H1 (cell line): ENCODE data around the gene ELSPBP1. TPM values are rescaled to one million over a fixed set of nuclear protein-coding genes. Genes with fewer than 3 reads are reported as not detected.

Experiments used
- CTCF ChIA-PET: fragments of 300-600 bp; sonication (Branson Sonifier 250); formaldehyde crosslinking; loops from one replicate; lab custom pipeline; 2021; ENCODE audit not compliant: partially characterized antibody; lab: Charles Lee
- POLR2A ChIA-PET: fragments of 300-600 bp; sonication (Branson Sonifier 250); formaldehyde crosslinking; loops from one replicate; lab custom pipeline; 2021; ENCODE audit warnings: inconsistent platforms; ENCODE audit not compliant: partially characterized antibody; lab: Charles Lee
- DNase-seq, 2 experiments: peaks; one replicate each; pipeline versions ENCODE4 v3.0.0 to v3.0.0-alpha.2; 2010 to 2022; ENCODE audit warnings: low spot score in 2 of 2, low read depth in 1 of 2, mixed read lengths in 1 of 2
- FAIRE-seq: peaks from 2 replicates; lab custom pipeline; 2011; peaks lifted over from hg19 to GRCh38; lab: Jason Lieb, UNC
- H2AFZ ChIP-seq: 2 replicates; pipeline ENCODE4 v1.8.1; 2012; ENCODE audit warnings: low read length, inconsistent platforms
- H2AK5ac ChIP-seq: 2 replicates; pipeline ENCODE4 v1.6.1; 2013; ENCODE audit warnings: low read depth, low read length
- H2BK120ac ChIP-seq: replicated peaks from 2 replicates; pipeline ENCODE3; 2013; ENCODE audit warnings: low read depth, low read length, inconsistent platforms
- H2BK12ac ChIP-seq: 2 replicates; pipeline ENCODE4 v1.6.1; 2013; ENCODE audit warnings: low read depth, low read length
- H2BK15ac ChIP-seq: 2 replicates; pipeline ENCODE4 v1.6.1; 2013; ENCODE audit warnings: low read length
- H2BK20ac ChIP-seq: 2 replicates; pipeline ENCODE4 v1.6.1; 2013; ENCODE audit warnings: low read length
- H2BK5ac ChIP-seq: 2 replicates; pipeline ENCODE4 v1.6.1; 2013; ENCODE audit warnings: low read depth, low read length
- H3K14ac ChIP-seq: 2 replicates; pipeline ENCODE4 v1.6.1; 2013; ENCODE audit warnings: inconsistent platforms; ENCODE audit not compliant: insufficient read length
- H3K18ac ChIP-seq: 2 replicates; pipeline ENCODE4 v1.6.1; 2013; ENCODE audit warnings: low read length; ENCODE audit errors: extremely low read depth
- H3K23ac ChIP-seq: 2 replicates; pipeline ENCODE4 v1.6.1; 2013; ENCODE audit warnings: inconsistent platforms; ENCODE audit not compliant: insufficient read length
- H3K23me2 ChIP-seq: 2 replicates; pipeline ENCODE4 v1.6.1; 2013; ENCODE audit warnings: low read depth, low read length
- H3K27ac ChIP-seq: 2 replicates; pipeline ENCODE4 v1.6.1; 2011; ENCODE audit warnings: low read depth, low read length, inconsistent platforms
- H3K27me3 ChIP-seq, 4 experiments: replicated peaks in 1 of 4; 1 replicate in 1 of 4; 2 replicates in 3 of 4; pipeline versions ENCODE4 v1.6.1 to v1.8.1; 2011 to 2013; ENCODE audit warnings: low read length in 3 of 4, mild to moderate bottlenecking in 3 of 4, inconsistent platforms in 2 of 4, mixed read lengths in 2 of 4, moderate library complexity in 1 of 4; ENCODE audit not compliant: control insufficient read depth in 3 of 4, insufficient read depth in 3 of 4; ENCODE audit errors: extremely low read depth in 1 of 4
- H3K36me3 ChIP-seq, 4 experiments: 2 replicates each; pipeline versions ENCODE4 v1.6.1 to v1.8.1; 2011 to 2013; ENCODE audit warnings: mild to moderate bottlenecking in 4 of 4, low read length in 3 of 4, moderate library complexity in 2 of 4, control low read depth in 1 of 4, inconsistent platforms in 1 of 4; ENCODE audit not compliant: insufficient read depth in 4 of 4, control insufficient read depth in 2 of 4
- H3K4ac ChIP-seq: replicated peaks from 2 replicates; pipeline ENCODE3; 2013; ENCODE audit warnings: low read length, low read depth, mixed read lengths, inconsistent platforms; ENCODE audit not compliant: insufficient read length
- H3K4me1 ChIP-seq, 4 experiments: replicated peaks in 1 of 4; 1 replicate in 1 of 4; 2 replicates in 3 of 4; pipeline versions ENCODE4 v1.6.1 to v1.8.1; 2011 to 2013; ENCODE audit warnings: low read length in 3 of 4, inconsistent platforms in 2 of 4, mixed read lengths in 1 of 4; ENCODE audit not compliant: insufficient read depth in 4 of 4, control insufficient read depth in 3 of 4
- H3K4me2 ChIP-seq, 2 experiments: 2 replicates each; pipeline versions ENCODE4 v1.6.1 to v1.8.1; 2011 to 2013; ENCODE audit warnings: low read depth in 2 of 2, low read length in 2 of 2, control low read depth in 1 of 2, inconsistent platforms in 1 of 2, mild to moderate bottlenecking in 1 of 2; ENCODE audit not compliant: insufficient read depth in 1 of 2
- H3K4me3 ChIP-seq, 4 experiments: fragments of 200-600, 300-600 bp in 1 of 4; sonication (generic), shearing (Covaris generic), sonication (Bioruptor Twin) in 1 of 4; 2 replicates each; pipeline versions ENCODE4 v1.5.1 to v1.8.1; 2011 to 2016; ENCODE audit warnings: low read length in 4 of 4, low read depth in 3 of 4, control low read depth in 2 of 4, inconsistent platforms in 2 of 4, mild to moderate bottlenecking in 2 of 4, mixed read lengths in 1 of 4, moderate library complexity in 1 of 4; ENCODE audit not compliant: insufficient read depth in 2 of 4; ENCODE audit errors: extremely low read depth in 1 of 4
- H3K56ac ChIP-seq: replicated peaks from 2 replicates; pipeline ENCODE3; 2013; ENCODE audit warnings: low read depth, mild to moderate bottlenecking, mixed read lengths, low read length, inconsistent platforms; ENCODE audit not compliant: insufficient read length
- H3K79me1 ChIP-seq: 2 replicates; pipeline ENCODE4 v1.6.1; 2013; ENCODE audit warnings: low read depth, low read length, control low read depth
- H3K79me2 ChIP-seq, 2 experiments: 2 replicates each; pipeline versions ENCODE4 v1.6.1 to v1.8.1; 2012 to 2013; ENCODE audit warnings: low read length in 2 of 2, mild to moderate bottlenecking in 2 of 2, inconsistent platforms in 1 of 2; ENCODE audit not compliant: insufficient read depth in 2 of 2, control insufficient read depth in 1 of 2
- H3K9ac ChIP-seq, 4 experiments: replicated peaks in 1 of 4; 1 replicate in 1 of 4; 2 replicates in 3 of 4; pipeline versions ENCODE4 v1.6.1 to v1.8.1; 2011 to 2013; ENCODE audit warnings: low read depth in 3 of 4, low read length in 3 of 4, control low read depth in 2 of 4, mild to moderate bottlenecking in 2 of 4, moderate library complexity in 2 of 4, inconsistent platforms in 1 of 4; ENCODE audit errors: extremely low read depth in 1 of 4
- H3K9me3 ChIP-seq, 2 experiments: 2 replicates each; pipeline versions ENCODE4 v1.6.1 to v1.8.1; 2012 to 2013; ENCODE audit warnings: mild to moderate bottlenecking in 2 of 2, moderate library complexity in 2 of 2, control low read depth in 1 of 2, inconsistent platforms in 1 of 2, low read depth in 1 of 2, low read length in 1 of 2, mixed read lengths in 1 of 2; ENCODE audit not compliant: insufficient read depth in 2 of 2
- H4K20me1 ChIP-seq, 2 experiments: replicated peaks in 1 of 2; 2 replicates each; pipeline versions ENCODE3 to v1.8.1; 2011 to 2013; ENCODE audit warnings: inconsistent platforms in 2 of 2, low read length in 2 of 2, mild to moderate bottlenecking in 1 of 2; ENCODE audit not compliant: insufficient read depth in 2 of 2, control insufficient read depth in 1 of 2
- H4K5ac ChIP-seq: 2 replicates; pipeline ENCODE4 v1.6.1; 2013; ENCODE audit warnings: low read length, low read depth, mixed read lengths, inconsistent platforms; ENCODE audit not compliant: insufficient read length
- H4K8ac ChIP-seq: 2 replicates; pipeline ENCODE4 v1.8.0; 2013; ENCODE audit warnings: mild to moderate bottlenecking, moderate library complexity, low read length, inconsistent platforms; ENCODE audit not compliant: insufficient read depth; ENCODE audit errors: extremely low read depth
- H4K91ac ChIP-seq: replicated peaks from 2 replicates; pipeline ENCODE3; 2013; ENCODE audit warnings: low read length, mixed read lengths, inconsistent platforms; ENCODE audit not compliant: insufficient read length
- CBX5 ChIP-seq: fragments of 300-800, 300-1000 bp; sonication (generic); IDR thresholded peaks from 2 replicates; pipeline ENCODE4 v1.7.1; 2016; ENCODE audit warnings: antibody characterized with exemption, low read length, low read depth
- CREB1 ChIP-seq: IDR thresholded peaks from 2 replicates; pipeline ENCODE4 v1.6.1; 2012; ENCODE audit warnings: inconsistent platforms
- CTCF ChIP-seq, 3 experiments: IDR thresholded peaks; 1 replicate in 2 of 3; 2 replicates in 1 of 3; pipeline versions ENCODE4 v1.5.1 to v1.6.1; 2011; ENCODE audit warnings: low read length in 3 of 3, mild to moderate bottlenecking in 3 of 3, inconsistent platforms in 2 of 3, low read depth in 1 of 3, moderate library complexity in 1 of 3; ENCODE audit not compliant: insufficient read depth in 1 of 3; ENCODE audit errors: control extremely low read depth in 1 of 3
- EP300 ChIP-seq, 2 experiments: IDR thresholded peaks; 1 replicate in 1 of 2; 2 replicates in 1 of 2; pipeline ENCODE4 v1.6.1; 2011 to 2012; ENCODE audit warnings: low read depth in 2 of 2, low read length in 2 of 2, mild to moderate bottlenecking in 2 of 2, borderline replicate concordance in 1 of 2, inconsistent platforms in 1 of 2, moderate library complexity in 1 of 2
- KDM4A ChIP-seq: IDR thresholded peaks from one replicate; pipeline ENCODE4 v1.7.1; 2012; ENCODE audit warnings: low read depth, mild to moderate bottlenecking, moderate library complexity, low read length, inconsistent platforms; ENCODE audit not compliant: severe bottlenecking
- MAFK ChIP-seq: IDR thresholded peaks from 2 replicates; pipeline ENCODE4 v1.6.1; 2012; ENCODE audit warnings: low read depth, mild to moderate bottlenecking, improper control_type of control experiment, low read length
- POU5F1 ChIP-seq: IDR thresholded peaks from 2 replicates; pipeline ENCODE4 v1.6.1; 2011; ENCODE audit warnings: low read depth, mild to moderate bottlenecking, low read length, moderate library complexity
- RAD21 ChIP-seq, 2 experiments: IDR thresholded peaks in 1 of 2; conservative IDR thresholded peaks in 1 of 2; 2 replicates each; pipeline ENCODE4 v1.6.1; 2011; ENCODE audit warnings: low read depth in 2 of 2, low read length in 2 of 2, improper control_type of control experiment in 1 of 2, inconsistent platforms in 1 of 2, mild to moderate bottlenecking in 1 of 2, moderate library complexity in 1 of 2
- SIRT6 ChIP-seq: IDR thresholded peaks from one replicate; pipeline ENCODE4 v1.7.1; 2012; ENCODE audit warnings: low read length, inconsistent platforms
- TAF7 ChIP-seq: optimal IDR thresholded peaks from 2 replicates; pipeline ENCODE3; 2011; ENCODE audit warnings: low read depth, mild to moderate bottlenecking, inconsistent platforms, low read length, moderate library complexity, borderline replicate concordance
- TBP ChIP-seq: IDR thresholded peaks from 2 replicates; pipeline ENCODE4 v1.6.1; 2011; ENCODE audit warnings: low read depth, low read length, improper control_type of control experiment
- WGBS, 2 experiments: shearing (Covaris generic) in 1 of 2; methylation state at CpG; one replicate each; pipeline versions ENCODE4 v1.1.6 to v1.1.7; 2013 to 2015; ENCODE audit warnings: low lambda C conversion rate in 2 of 2, mixed read lengths in 2 of 2, inconsistent platforms in 1 of 2, low coverage in 1 of 2, missing lambda C conversion rate in 1 of 2; ENCODE audit not compliant: insufficient replicate concordance in 2 of 2, insufficient coverage in 1 of 2, insufficient read length in 1 of 2; ENCODE audit errors: extremely low coverage in 1 of 2, missing lambda C conversion rate in 1 of 2; 5-methylcytosine and 5-hydroxymethylcytosine counted together
- polyA plus RNA-seq, 7 experiments: library from polyadenylated mRNA; depleted of rRNA in 3 of 7; stranded (reverse) in 5 of 7; unstranded in 2 of 7; fragments of >200 nt in 5 of 7; fragments of 200-250 nt in 2 of 7; gene quantifications; 1 replicate in 5 of 7; 2 replicates in 1 of 7; 4 replicates in 1 of 7; pipeline versions ENCODE4 v1.2.1 to v1.2.3, GENCODE V29; 2011 to 2013; ENCODE audit warnings: missing spikeins in 2 of 7, mixed read lengths in 2 of 7
- total RNA-seq: library from RNA; stranded (reverse); fragmentation: NEBNext Ultra II Directional; extraction: Animal tissue kit (Norgen Biotek cat#: 25700); gene quantifications from 2 replicates; pipeline ENCODE4 v1.2.1, GENCODE V29; 2021

The ELSPBP1 gene
- total and polyA plus RNA-seq, 2 of the 8 experiments (the other 6 are each of a cell fraction or from before 2014, with no cell fraction given): not detected

- 84% methylated on average over 6 of the region's 6 CpGs; no CpG with 5 or more reads in 1 of the 2 experiments for WGBS, 2 experiments
- H4K8ac ChIP-seq: no peak overlapping the region
- H3K36me3 ChIP-seq: no peaks in the 10 kb centered on the region
- H4K5ac ChIP-seq: no peak overlapping the region
- no peak overlapping the region for H4K91ac ChIP-seq
- H3K14ac ChIP-seq: no peak overlapping the region
- no peak overlapping the region for H2AK5ac ChIP-seq
- H3K27me3 ChIP-seq: no peaks in the 10 kb centered on the region
- H3K18ac ChIP-seq: no peak overlapping the region
- H2BK20ac ChIP-seq: no peak overlapping the region
- no peak overlapping the region for H3K27ac ChIP-seq
- H3K4me3 ChIP-seq: no peak overlapping the region
- H3K4ac ChIP-seq: no peak overlapping the region
- H2AFZ ChIP-seq: peak overlapping the region; percentile 100
- no peak overlapping the region for H2BK5ac ChIP-seq
- H3K56ac ChIP-seq: no peak overlapping the region
- CTCF ChIA-PET: interaction anchor here (0.6 to 2.4 kb wide), 23 partner anchors 9 to 244 kb away, joined by 3 to 11 read pairs (median 4); partner anchors contain the start of gene ELSPBP1
- H3K9ac ChIP-seq: no peak overlapping the region
- no peak overlapping the region for H3K23ac ChIP-seq
- POLR2A ChIA-PET: interaction anchor here (0.6 kb wide), 1 partner anchor 120 kb away, joined by 3 read pairs; no protein-coding TSS in a partner anchor
- H2BK120ac ChIP-seq: no peak overlapping the region
- H3K79me2 ChIP-seq: no peaks in the 10 kb centered on the region
- H3K4me1 ChIP-seq: no peaks in the 10 kb centered on the region; a peak in 1 of 7 replicates
- no peaks in the 10 kb centered on the region for H3K23me2 ChIP-seq
- H3K9me3 ChIP-seq: peaks cover 0 to 9% of the 10 kb centered on the region in 2 experiments; a peak in 1 of 4 replicates
- no peaks in the 10 kb centered on the region for H4K20me1 ChIP-seq
- FAIRE-seq: peak; percentile 42
- H2BK15ac ChIP-seq: no peak overlapping the region
- H2BK12ac ChIP-seq: no peak overlapping the region
- no peaks in the 10 kb centered on the region for H3K79me1 ChIP-seq
- H3K4me2 ChIP-seq: peak overlapping the region in 1 of 2 experiments; percentile 28; a peak in 1 of 4 replicates
- DNase-seq: peak; percentile 1 to 61
- no peak for TF ChIP-seq KDM4A
- TF ChIP-seq EP300 (IDR thresholded peaks at IDR 0.05; ENCODE audit: borderline replicate concordance in 1 of 2, low read depth in 2 of 2, low read length in 2 of 2): no peak
- no peak for TF ChIP-seq CREB1
- TF ChIP-seq TBP: no peak
- no peak for TF ChIP-seq MAFK
- no peak for TF ChIP-seq SIRT6
- no peak for TF ChIP-seq TAF7
- peak; percentile 31 to 75 (median 35) for TF ChIP-seq CTCF (IDR thresholded peaks at IDR 0.05; ENCODE audit: control extremely low read depth in 1 of 3, insufficient read depth in 1 of 3, low read depth in 1 of 3, low read length in 3 of 3)
- TF ChIP-seq CBX5: no peak
- peak in 1 of 2 experiments; percentile 19; a peak in 2 of 4 replicates for TF ChIP-seq RAD21 (IDR thresholded peaks at IDR 0.05 in 1 of 2, conservative IDR thresholded peaks at IDR 0.05 in 1 of 2; ENCODE audit: low read depth in 2 of 2, low read length in 2 of 2)
- TF ChIP-seq POU5F1: no peak
Measured at GRCh38 chr19:48006762-48007161, 12.3 kb downstream of the ELSPBP1 start.
